Measurements from ENCODE around the gene CUL2.

DNA sequence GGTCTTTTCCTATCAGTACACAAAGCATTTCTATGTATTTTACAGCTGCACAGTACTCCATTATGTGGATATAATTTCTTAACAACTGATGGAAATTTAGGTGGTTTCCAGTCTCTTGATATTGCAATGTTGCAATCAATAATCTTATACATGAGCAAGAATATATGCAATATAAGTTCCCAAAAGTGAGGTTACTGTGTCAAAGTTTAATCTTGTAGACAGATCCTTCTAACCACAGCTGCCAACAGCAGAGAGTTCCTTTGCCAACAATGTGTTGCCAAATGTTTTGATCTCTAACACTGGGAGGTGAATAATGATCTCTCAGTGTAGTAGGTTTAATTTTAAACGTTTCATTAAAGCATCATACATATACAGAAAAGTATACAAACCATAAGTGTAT is 54.5 kb downstream of the CUL2 start:
- TF ChIP-seq, protein P1, sequence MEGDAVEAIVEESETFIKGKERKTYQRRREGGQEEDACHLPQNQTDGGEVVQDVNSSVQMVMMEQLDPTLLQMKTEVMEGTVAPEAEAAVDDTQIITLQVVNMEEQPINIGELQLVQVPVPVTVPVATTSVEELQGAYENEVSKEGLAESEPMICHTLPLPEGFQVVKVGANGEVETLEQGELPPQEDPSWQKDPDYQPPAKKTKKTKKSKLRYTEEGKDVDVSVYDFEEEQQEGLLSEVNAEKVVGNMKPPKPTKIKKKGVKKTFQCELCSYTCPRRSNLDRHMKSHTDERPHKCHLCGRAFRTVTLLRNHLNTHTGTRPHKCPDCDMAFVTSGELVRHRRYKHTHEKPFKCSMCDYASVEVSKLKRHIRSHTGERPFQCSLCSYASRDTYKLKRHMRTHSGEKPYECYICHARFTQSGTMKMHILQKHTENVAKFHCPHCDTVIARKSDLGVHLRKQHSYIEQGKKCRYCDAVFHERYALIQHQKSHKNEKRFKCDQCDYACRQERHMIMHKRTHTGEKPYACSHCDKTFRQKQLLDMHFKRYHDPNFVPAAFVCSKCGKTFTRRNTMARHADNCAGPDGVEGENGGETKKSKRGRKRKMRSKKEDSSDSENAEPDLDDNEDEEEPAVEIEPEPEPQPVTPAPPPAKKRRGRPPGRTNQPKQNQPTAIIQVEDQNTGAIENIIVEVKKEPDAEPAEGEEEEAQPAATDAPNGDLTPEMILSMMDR (IDR thresholded peaks at IDR 0.05; ENCODE audit: low read depth, low read length, poor library complexity, severe bottlenecking), result no peak
- TF ChIP-seq EZH2phosphoT487 (IDR thresholded peaks at IDR 0.05; ENCODE audit: borderline replicate concordance, low read length), result no peak

All from DOHH2 (cell line).